Glomerular endothelial cell (primary cell): ENCODE results near the gene TMEM234. TPM values are rescaled to one million over a fixed set of nuclear protein-coding genes. Genes with fewer than 3 reads are reported as not detected.

ENCODE experiments used
- DNase-seq: peaks from one replicate; pipeline ENCODE4 v3.0.0-alpha.2; 2011; ENCODE audit warnings: low read depth, low spot score; ENCODE audit errors: extremely low read depth
- total RNA-seq: library from RNA; depleted of rRNA; stranded (reverse); fragments of >200 nt; gene quantifications from 2 replicates; pipeline ENCODE4 v1.2.3, GENCODE V29; 2015

The TMEM234 gene
- total RNA-seq, 1 donor from 2014 or later, result 15.9 TPM

DNA sequence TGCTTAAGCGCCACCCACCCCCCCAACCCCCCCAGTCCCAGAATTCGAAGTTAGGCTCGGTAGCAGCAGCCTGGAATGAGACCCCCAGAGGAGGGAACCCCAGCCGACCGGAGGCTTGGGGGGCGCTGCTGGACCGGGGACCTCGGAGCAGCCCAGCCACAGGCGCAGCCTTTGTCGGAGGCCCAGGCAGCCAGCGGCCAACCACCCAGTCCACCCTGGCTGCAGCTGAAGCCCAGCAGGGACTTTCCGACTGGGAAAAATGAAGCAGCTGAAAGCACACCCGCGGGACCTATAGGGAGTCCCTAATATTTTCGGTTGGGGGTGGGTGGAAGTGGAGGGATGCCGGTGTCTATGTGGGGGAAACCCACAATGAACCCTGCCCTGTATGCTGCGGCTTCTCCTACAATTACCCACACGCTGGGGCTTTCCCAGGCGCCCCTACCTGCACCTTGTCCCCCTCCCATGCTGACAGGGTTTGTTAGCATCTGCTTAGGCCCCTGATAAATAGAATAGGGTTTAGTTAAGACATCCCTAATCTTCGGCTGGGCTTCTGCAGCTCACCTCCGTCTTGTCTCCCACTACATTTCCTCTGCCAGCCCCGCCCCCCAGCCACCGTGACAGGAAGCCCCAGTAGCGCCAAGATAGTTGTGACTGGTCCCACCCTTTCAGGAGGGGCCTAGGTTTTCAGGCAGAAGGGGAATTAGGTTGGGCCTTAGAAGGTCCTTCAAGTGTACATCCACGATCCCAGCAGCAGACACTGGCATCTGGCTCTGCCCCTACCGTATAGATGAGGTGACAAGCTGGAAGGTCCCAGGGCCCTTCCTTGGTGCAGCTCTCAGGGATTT lies 20.9 kb downstream of the TMEM234 start:
- DNase-seq, result no peak

DNA sequence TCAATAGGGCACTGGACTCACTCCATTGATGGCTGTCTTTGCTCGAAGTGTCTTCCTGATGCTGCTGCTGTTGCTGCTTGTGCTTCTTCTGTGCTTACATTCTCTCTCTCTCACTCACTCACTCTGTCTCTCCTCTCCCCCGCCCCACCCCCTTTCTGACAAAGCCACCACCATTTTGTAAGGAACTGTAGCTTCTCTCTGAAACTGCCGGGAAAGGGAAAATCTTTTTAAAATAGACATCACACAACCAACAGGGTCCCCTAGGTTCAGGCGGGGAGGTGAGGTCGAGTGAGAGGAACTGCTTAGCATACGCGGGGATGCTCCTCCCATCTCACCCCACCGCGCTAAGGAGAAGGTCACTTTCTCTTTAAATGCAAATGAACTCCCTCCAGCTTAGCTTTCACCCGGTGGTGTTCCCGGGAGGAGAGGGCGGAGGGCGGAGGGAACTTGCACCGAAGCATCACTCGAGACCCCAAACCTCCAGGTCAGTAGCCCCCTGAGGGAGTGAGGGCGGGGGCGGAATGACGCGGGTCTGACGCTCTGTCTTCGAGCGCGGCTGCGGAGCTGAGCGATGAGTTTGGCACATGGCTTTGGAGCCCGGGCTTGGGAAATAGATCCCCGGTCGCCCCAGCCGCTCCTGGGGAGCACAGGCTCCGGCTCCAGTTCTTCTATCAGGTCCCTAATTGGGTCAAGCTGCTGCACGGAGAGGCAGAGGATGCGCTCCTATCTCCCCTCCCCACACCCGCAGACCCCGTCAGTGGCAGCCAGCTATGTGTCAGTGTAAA lies 21.7 kb downstream of the TMEM234 start, which contains the start of gene CCDC28B:
Gene CCDC28B (plus strand): TSS at position 370 of the 785 bp plus-strand sequence. CDS start 1,341 bp downstream, outside the sequence.
- DNase-seq, result no peak

DNA sequence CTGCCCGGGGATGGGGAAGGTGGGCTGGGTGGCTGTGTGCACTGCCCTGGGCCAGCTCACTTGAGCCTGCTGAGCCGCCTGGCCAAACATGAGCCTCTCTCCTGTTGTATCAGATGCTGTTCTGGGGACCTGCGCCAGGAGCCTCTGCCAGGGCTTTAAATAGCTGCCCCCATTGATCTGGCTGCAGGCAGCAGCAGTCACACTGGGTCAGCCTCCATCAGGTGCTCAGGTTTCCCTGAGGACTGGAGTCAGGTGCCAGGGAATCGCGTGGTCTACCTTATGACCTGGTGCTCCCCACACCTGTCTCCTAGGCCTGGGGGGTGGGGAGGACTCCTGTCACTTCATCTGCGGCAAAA lies 22.5 kb downstream of the TMEM234 start:
- no peak for DNase-seq

DNA sequence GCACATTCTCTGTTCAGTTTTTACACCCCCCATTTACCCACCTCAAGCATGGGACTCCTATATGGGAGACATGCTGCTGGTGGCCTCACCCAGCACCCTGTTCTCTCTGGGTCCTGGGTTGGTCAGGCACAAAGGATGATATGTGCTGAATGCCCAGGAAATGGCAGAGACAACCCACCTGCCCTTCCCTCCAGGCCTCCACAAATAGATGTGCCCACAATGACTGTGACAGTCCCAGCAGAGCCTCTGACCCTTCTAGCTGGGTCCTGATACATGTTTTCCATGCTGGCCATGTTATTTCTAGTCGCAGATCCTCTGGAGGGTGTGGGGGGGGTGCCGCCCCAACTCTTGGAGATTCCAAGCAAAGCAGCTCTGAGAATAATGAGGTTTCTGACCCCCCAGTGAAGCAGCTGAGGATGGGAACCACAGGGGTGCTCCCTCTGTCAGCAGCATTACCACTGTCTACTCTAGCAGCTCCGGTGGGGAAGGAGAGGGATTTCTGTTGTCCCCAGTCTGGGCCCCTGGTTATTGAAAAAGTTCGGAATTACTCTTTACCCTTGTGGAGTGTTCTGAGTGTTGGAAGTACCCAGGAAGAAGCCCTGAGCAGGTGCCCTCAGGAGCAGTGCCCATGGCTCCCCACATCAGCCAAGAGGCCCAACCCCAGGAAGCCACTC lies 23.0 kb downstream of the TMEM234 start:
- DNase-seq, result no peak

DNA sequence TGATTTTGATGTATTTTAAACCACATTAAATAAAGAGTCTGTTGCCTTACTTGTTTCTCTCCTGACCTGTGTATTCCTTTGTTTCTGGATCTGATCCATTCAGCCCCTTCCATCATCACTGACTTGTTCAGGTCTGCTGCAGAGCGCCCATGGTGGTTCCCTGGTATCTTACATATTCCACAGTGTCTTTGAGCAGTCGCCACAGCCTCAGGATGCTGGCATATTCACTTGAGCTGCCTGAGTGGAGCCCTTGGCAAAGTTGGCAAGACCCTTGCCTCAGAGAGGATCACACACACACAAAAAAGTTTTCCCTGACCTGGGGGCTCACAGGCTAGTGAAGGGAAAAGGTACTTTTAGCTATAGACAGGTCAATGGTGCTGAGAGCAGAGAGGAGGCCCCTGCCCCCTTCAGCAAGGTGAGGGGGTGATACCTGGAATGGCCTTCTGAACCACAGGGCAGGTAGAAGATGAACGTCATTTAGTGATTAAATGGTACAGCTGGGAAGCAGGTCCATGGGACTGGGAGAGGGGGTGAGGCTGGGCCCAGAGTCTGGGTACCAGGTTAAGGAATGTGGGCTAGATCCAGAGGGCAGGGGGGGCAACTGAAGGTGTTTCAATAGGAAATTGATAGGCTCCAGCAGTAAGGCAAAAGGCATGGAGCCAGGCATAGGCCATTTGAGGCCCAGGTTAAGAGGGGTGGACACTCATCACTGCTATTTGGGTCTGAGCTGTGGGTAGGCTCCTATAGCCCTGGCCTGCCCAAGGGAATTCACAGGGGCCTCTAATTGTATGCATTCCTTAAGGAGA lies 23.7 kb downstream of the TMEM234 start:
- DNase-seq, result no peak

DNA sequence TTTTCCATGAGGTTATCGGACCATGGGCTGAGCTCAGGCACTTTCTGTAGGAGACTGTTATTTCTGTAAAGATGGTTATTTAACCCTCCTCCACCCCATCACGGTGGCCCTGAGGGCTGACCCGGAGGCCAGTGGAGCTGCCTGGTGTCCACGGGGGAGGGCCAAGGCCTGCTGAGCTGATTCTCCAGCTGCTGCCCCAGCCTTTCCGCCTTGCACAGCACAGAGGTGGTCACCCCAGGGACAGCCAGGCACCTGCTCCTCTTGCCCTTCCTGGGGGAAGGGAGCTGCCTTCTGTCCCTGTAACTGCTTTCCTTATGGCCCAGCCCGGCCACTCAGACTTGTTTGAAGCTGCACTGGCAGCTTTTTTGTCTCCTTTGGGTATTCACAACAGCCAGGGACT lies 24.3 kb downstream of the TMEM234 start:
- DNase-seq, result no peak

DNA sequence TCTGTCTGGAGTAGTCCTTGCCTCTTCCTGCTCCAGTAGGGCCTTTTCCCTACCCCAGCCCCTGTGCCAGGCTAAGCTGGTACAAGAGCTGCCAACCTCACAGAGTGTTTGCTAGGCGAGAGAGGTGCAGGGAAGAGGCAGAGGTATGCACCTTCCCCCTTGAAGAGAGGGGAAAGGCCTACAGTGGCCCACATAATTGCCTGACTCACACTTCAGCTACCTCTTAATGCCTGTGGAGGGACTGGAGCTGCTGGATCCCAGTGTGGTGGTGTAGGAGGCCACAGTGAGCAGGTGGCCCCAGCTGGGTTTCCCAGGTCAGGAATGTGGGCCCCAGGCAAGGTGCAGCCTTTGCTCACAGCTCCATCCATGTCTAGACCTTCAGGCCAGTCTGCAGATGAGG lies 25.1 kb downstream of the TMEM234 start:
- no peak for DNase-seq

DNA sequence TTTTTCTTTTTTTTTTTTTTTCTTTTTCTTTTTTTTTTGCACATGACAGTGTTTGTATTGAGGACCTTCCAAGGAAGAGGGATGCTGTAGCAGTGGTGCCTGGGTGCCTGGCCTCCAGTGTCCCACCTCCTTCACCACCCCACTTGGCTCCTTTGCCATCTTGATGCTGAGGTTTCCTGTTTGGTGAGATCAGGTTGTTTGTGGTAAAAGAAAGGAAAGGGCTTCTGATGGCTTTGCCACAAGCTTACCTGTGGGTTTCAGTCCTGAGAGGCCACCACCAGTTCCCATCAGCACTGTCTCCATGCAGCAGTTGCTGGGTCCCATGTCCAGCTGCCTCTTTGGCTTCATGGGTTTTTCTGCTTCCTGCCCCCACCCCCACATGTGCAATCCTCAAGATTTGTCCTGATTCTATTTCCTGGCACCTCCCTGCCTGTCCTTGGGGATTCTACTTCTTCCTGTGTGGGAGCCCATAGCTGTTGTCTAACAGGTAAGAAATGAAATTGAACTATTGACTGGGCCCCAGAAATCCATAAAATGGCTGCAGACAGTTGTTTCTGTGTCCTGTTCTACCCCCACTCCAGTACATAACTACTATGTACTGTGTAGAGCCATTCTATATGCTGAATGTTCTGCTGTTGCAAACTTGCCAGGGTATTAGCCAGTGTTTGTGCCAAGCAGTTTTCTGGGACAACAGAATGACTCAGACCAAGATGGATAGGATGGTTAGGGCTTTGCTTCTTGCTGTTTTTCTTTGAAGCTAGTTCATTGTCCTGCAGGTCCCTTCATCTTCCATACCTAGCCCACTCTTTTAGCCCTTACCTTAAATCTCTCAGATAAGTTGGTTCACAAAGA lies 26.0 kb downstream of the TMEM234 start:
- no peak for DNase-seq

DNA sequence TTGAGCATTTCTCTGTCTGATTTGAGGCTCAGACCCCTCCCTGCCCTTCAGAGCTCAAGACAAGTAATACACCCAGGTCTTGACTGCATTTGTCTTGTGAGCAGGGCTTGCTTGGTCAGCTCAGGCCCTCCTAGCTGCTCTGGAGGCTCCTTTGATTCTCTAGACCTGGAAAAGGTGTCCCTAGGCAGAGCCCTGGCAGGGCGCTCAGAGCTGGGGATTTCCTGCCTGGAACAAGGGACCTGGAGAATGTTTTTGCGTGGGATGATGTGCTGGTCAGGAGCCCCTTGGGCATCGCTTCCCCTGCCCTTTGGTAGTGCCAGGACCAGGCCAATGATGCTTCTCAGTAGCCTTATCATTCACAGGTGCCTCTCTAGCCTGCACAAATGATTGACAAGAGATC lies 26.6 kb downstream of the TMEM234 start:
- no peak for DNase-seq

DNA sequence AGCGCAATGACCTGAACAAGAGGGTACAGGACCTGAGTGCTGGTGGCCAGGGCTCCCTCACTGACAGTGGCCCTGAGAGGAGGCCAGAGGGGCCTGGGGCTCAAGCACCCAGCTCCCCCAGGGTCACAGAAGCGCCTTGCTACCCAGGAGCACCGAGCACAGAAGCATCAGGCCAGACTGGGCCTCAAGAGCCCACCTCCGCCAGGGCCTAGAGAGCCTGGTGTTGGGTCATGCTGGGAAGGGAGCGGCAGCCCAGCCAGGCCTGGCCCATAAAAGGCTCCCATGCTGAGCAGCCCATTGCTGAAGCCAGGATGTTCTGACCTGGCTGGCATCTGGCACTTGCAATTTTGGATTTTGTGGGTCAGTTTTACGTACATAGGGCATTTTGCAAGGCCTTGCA lies 27.2 kb downstream of the TMEM234 start:
- no peak for DNase-seq

DNA sequence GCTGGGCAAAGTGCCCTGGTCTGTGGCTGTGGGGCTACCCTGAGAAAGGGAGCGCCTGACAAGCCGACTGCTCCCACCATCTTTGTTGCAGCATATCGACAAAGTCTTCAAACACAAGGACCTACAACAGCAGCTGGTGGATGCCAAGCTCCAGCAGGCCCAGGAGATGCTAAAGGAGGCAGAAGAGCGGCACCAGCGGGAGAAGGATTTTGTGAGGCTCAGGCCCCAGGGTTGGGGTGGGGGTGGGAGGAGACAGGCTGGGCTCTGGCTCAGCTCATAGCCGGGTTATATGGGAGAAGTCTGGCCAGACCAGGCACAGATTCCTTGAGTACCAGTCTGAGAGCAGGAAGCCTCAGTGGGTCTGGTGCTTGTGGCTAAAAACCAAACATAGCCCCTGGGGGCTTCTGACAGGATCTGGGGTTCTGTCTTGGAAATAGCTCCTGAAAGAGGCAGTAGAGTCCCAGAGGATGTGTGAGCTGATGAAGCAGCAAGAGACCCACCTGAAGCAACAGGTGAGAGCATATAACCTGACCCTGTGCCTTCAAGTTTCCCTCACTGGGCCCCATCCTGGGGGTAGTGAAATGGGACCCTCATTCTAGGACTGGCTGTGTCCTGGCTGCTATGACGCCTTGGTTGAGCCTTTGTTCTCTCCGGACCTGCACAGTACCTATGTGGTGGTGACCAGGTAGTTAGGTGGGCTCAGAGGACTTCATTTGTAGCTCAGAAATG lies 29.8 kb downstream of the TMEM234 start:
- no peak for DNase-seq

DNA sequence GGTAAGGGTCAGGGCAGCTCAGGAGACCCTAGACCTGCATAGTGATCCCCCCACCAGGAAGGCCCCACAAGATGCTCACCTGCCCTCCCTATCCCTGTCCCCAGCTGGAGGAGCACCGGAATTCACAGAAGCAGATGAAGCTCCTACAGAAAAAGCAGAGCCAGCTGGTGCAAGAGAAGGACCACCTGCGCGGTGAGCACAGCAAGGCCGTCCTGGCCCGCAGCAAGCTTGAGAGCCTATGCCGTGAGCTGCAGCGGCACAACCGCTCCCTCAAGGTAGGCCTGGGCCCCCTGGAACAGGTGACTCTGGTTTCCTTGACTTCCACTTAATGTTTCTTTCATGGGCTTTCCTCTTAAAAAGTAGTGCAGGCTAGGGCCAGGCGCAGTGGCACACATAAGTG lies 34.3 kb downstream of the TMEM234 start:
- DNase-seq, result no peak

DNA sequence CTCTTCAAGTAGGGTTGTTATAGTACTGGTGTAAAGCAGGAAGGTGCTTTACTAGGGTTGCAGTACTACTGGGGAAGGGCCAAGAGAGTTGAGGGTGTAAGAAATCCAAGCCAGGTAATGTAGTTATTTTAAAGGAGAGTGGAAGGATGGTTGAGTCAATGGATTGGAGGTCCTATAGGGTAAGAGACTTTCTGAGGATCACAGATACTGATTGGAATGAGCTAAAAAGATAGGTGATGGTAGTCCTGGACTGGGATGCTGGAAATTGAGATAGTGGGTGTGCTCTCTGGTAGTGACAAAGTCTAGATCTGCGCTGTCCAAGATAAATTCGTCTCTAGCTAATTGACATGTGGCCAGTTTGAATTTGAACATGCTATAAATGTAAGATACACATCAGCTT lies 35.7 kb downstream of the TMEM234 start:
- DNase-seq, result no peak

DNA sequence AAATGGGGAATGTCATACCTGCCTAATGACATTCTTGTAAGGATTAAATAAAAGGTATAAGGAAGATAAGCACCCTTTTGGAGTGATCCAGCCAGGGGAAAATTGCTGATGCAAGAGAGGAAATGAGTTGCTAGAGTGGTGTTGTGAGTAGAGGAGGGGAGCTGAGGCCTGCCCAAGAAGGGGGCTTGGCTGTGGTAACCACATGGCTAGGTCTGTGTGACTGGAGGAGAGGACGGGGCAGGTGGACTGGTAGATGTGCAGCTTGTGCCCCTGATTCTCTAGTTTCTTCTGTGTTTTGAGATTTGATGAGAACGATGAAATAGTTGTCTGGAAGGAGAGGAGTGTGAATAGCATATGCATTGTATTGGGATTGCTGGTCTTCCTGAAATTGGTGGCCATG lies 36.1 kb downstream of the TMEM234 start:
- DNase-seq, result no peak

DNA sequence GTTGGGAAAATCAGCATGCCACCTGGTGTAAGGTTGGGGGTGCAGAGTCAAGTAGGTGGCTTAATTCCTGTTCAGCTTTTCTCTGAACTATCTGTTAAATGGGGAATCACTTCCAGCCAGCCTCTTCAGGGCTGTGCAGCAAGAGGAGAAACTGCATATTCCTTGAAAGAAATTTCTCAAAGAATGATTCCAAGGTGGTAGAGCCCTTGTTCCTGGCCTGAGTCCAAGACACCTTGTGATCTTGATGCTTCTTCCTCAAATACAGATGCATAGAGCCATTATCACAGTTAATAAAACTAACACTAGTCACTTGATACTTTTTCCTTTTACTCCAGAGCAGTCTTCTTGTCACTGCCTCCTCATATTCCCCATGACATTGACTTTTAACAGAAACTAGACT lies 37.5 kb downstream of the TMEM234 start:
- no peak for DNase-seq

DNA sequence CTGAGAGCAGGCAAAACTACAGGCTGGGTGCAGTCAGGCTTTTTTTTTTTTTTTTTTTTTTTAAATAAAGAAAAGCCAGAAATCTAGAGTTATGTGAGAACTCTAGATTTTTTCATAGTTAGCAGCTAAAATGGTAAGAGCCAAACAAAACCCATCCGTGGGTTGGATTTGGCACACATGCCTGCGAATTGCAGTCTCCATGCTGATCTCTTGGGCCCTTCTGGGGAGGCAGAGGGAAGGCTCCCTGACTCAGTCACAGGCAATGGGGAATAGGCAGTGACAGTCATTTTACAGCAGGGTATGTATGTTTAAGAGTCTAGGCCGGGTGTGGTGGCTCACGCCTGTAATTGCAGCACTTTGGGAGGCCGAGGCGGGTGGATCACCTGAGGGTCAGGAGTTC lies 40.1 kb downstream of the TMEM234 start:
- DNase-seq, result no peak

DNA sequence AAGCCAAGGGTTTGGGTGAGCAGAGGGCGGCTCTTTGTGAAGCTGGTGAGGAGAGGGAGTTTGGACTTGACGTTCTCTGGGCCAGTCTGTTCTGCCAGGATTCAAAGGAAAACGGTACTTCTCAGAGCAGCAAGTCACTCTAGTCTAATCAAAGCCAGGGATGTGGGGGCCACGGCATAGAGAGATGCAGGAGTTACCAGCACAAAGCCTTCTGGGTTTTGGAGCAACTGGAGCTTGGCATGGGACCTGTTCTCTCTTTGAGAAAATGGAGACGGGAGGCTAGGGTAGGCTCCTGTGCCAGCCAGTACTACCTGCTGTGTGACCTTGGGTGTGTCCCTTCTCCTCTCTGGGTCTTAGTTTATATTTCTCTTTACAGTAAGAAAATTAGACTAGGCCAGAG lies 40.6 kb downstream of the TMEM234 start:
- no peak for DNase-seq

DNA sequence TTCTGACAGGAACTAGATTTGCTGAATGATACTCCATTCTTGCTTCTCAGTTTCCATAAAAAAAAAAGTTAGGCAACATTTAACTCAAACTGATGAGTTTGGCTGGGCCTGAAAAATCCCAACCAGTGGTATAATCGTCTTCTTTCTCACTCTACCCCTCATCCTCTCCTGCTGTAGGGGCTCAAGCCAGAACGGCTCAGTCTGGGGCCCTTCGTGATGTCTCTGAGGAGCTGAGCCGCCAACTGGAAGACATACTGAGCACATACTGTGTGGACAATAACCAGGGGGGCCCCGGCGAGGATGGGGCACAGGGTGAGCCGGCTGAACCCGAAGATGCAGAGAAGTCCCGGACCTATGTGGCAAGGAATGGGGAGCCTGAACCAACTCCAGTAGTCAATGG lies 41.1 kb downstream of the TMEM234 start:
- DNase-seq, result no peak
